Endothelial cell of umbilical vein (primary cell): ENCODE measurements around the gene BTG2. TPM values are rescaled to one million over a fixed set of nuclear protein-coding genes. Genes with fewer than 3 reads are reported as not detected.

Experiments
- BruUV-seq: library from RNA; stranded (reverse); fragments of 400-500 nt; replicated peaks from 2 replicates; lab custom pipeline; 2021; lab: Mats Ljungman, UMichigan
- CTCF ChIA-PET: fragments of 300-600, 350-600 bp; sonication (Branson Sonifier 250); formaldehyde crosslinking; loops from one replicate; lab custom pipeline; 2021; ENCODE audit warnings: antibody characterized with exemption, inconsistent platforms; lab: Charles Lee
- POLR2A ChIA-PET: fragments of 300-600, 350-600 bp; sonication (Branson Sonifier 250); formaldehyde crosslinking; loops from one replicate; lab custom pipeline; 2021; ENCODE audit warnings: antibody characterized with exemption, inconsistent platforms; lab: Charles Lee
- DNase-seq: peaks from one replicate; pipeline ENCODE4 v3.0.0-alpha.2; 2011; ENCODE audit warnings: low read depth, low spot score
- FAIRE-seq: peaks from 2 replicates; lab custom pipeline; 2011; peaks lifted over from hg19 to GRCh38; lab: Jason Lieb, UNC
- H2AFZ ChIP-seq: 2 replicates; pipeline ENCODE4 v1.6.0; 2012; ENCODE audit warnings: low read depth, low read length, control low read depth, inconsistent platforms
- H3K27ac ChIP-seq: 2 replicates; pipeline ENCODE4 v1.5.1; 2011; ENCODE audit warnings: low read depth, mild to moderate bottlenecking, control low read depth, low read length, moderate library complexity; ENCODE audit not compliant: insufficient read depth
- H3K27me3 ChIP-seq, 2 experiments: 2 replicates each; pipeline versions ENCODE4 v1.6.0 to v1.6.1; 2011; ENCODE audit warnings: low read length in 2 of 2, mixed read lengths in 1 of 2; ENCODE audit not compliant: control insufficient read depth in 2 of 2, insufficient read depth in 2 of 2
- H3K36me3 ChIP-seq, 2 experiments: 2 replicates in 1 of 2; 3 replicates in 1 of 2; pipeline ENCODE4 v1.5.1; 2011; ENCODE audit warnings: low read length in 2 of 2, mild to moderate bottlenecking in 1 of 2, moderate library complexity in 1 of 2; ENCODE audit not compliant: control insufficient read depth in 2 of 2, insufficient read depth in 2 of 2; ENCODE audit errors: extremely low read depth in 1 of 2
- H3K4me1 ChIP-seq: 3 replicates; pipeline ENCODE4 v1.5.1; 2011; ENCODE audit warnings: mild to moderate bottlenecking, low read length; ENCODE audit not compliant: control insufficient read depth, insufficient read depth; ENCODE audit errors: extremely low read depth
- H3K4me2 ChIP-seq: 2 replicates; pipeline ENCODE4 v1.6.1; 2011; ENCODE audit warnings: low read length, control low read depth, mixed read lengths; ENCODE audit not compliant: insufficient read depth
- H3K4me3 ChIP-seq, 3 experiments: fragments of 200-600 bp in 1 of 3; sonication (generic), shearing (Covaris generic) in 1 of 3; replicated peaks in 1 of 3; 2 replicates each; pipeline ENCODE4 v1.5.1; 2011 to 2016; ENCODE audit warnings: control low read depth in 3 of 3, low read length in 3 of 3, mild to moderate bottlenecking in 2 of 3, inconsistent platforms in 1 of 3, low read depth in 1 of 3, moderate library complexity in 1 of 3; ENCODE audit not compliant: insufficient read depth in 1 of 3
- H3K79me2 ChIP-seq: 2 replicates; pipeline ENCODE4 v1.6.0; 2012; ENCODE audit warnings: low read length, inconsistent platforms; ENCODE audit not compliant: control insufficient read depth, insufficient read depth
- H3K9ac ChIP-seq: replicated peaks from 2 replicates; pipeline ENCODE3; 2011; ENCODE audit warnings: low read length, control low read depth; ENCODE audit not compliant: insufficient read depth; ENCODE audit errors: extremely low read depth
- H3K9me1 ChIP-seq: replicated peaks from 3 replicates; pipeline ENCODE4 v1.6.0; 2011; ENCODE audit warnings: mild to moderate bottlenecking, low read length; ENCODE audit not compliant: control insufficient read depth, insufficient read depth; ENCODE audit errors: extremely low read depth
- H3K9me3 ChIP-seq: replicated peaks from 2 replicates; pipeline ENCODE4 v1.5.1; 2012; ENCODE audit warnings: low read length, inconsistent platforms; ENCODE audit not compliant: control insufficient read depth, insufficient read depth
- H4K20me1 ChIP-seq: replicated peaks from 2 replicates; pipeline ENCODE3; 2011; ENCODE audit warnings: mild to moderate bottlenecking, low read length; ENCODE audit not compliant: control insufficient read depth, insufficient read depth; ENCODE audit errors: extremely low read depth
- EZH2 ChIP-seq: IDR thresholded peaks from 2 replicates; pipeline ENCODE4 v1.6.1; 2012; ENCODE audit warnings: borderline replicate concordance, low read depth, mild to moderate bottlenecking, moderate library complexity, low read length, inconsistent platforms; ENCODE audit not compliant: severe bottlenecking
- FOS ChIP-seq: IDR thresholded peaks from 2 replicates; pipeline ENCODE4 v1.6.1; 2011; ENCODE audit warnings: mild to moderate bottlenecking, low read length, moderate library complexity, borderline replicate concordance; ENCODE audit not compliant: insufficient read depth
- GATA2 ChIP-seq: IDR thresholded peaks from 2 replicates; pipeline ENCODE4 v1.7.0; 2011; ENCODE audit warnings: low read depth, mild to moderate bottlenecking, moderate library complexity, mixed read lengths, low read length; ENCODE audit not compliant: insufficient read length, insufficient read depth
- JUN ChIP-seq: IDR thresholded peaks from 2 replicates; pipeline ENCODE4 v1.6.1; 2011; ENCODE audit warnings: borderline replicate concordance, low read depth; ENCODE audit not compliant: insufficient read length, insufficient read depth
- MYC ChIP-seq: IDR thresholded peaks from one replicate; pipeline ENCODE4 v1.6.1; 2011; ENCODE audit warnings: mild to moderate bottlenecking, low read depth, low read length
- POLR2A ChIP-seq: IDR thresholded peaks from 2 replicates; pipeline ENCODE4 v1.6.1; 2012; ENCODE audit warnings: low read depth, mild to moderate bottlenecking, control low read depth, low read length
- POLR2AphosphoS5 ChIP-seq: IDR thresholded peaks from 2 replicates; pipeline ENCODE4 v1.6.1; 2012; ENCODE audit warnings: low read depth, mild to moderate bottlenecking, control low read depth, low read length, moderate library complexity; ENCODE audit not compliant: insufficient read depth
- dilution Hi-C: fragments of 300-500 bp; cut with MboI; formaldehyde crosslinking; loops from one replicate; pipeline ENCODE4 v1.15.0; 2019; ENCODE audit warnings: low sequenced_read_pairs; ENCODE audit not compliant: extremely low pct_ligation_motif_present
- intact Hi-C: fragments of 100-400 bp; cut with micrococcal nuclease; formaldehyde crosslinking; loops from one replicate; pipeline ENCODE4 v1.10.0; 2022
- polyA plus RNA-seq, 4 experiments: library from polyadenylated mRNA; depleted of rRNA in 3 of 4; stranded (reverse) in 3 of 4; unstranded in 1 of 4; fragments of >200 nt; gene quantifications; 2 replicates each; pipeline versions ENCODE4 v1.2.1 to v1.2.3, GENCODE V29; 2011 to 2012; ENCODE audit warnings: missing spikeins in 1 of 4
- total RNA-seq: library from RNA; stranded (reverse); gene quantifications from 2 replicates; pipeline ENCODE4 v1.2.3, GENCODE V29; 2021
- TF ChIP-seq, protein P1 (sequence below), 2 donors: IDR thresholded peaks; 1 replicate in 1 of 2; 2 replicates in 1 of 2; pipeline ENCODE4 v1.5.1; 2011; ENCODE audit warnings: low read length in 2 of 2, mild to moderate bottlenecking in 2 of 2, moderate library complexity in 2 of 2, control low read depth in 1 of 2, inconsistent platforms in 1 of 2, low read depth in 1 of 2; ENCODE audit not compliant: insufficient read depth in 1 of 2; ENCODE audit errors: extremely low read depth in 1 of 2
- TF ChIP-seq, protein P2 (sequence below): IDR thresholded peaks from 2 replicates; pipeline ENCODE4 v1.6.1; 2011; ENCODE audit not compliant: insufficient read depth, insufficient read length

The BTG2 gene
- total and polyA plus RNA-seq, 2 donors (not counting 3 experiments of a cell fraction or from before 2014, with no cell fraction given), result 35.6 to 50.1 TPM

GRCh38 chr1:203267912-203268311, 37.4 kb upstream of the BTG2 start:
- no peak for TF ChIP-seq POLR2AphosphoS5
- TF ChIP-seq, protein P1, sequence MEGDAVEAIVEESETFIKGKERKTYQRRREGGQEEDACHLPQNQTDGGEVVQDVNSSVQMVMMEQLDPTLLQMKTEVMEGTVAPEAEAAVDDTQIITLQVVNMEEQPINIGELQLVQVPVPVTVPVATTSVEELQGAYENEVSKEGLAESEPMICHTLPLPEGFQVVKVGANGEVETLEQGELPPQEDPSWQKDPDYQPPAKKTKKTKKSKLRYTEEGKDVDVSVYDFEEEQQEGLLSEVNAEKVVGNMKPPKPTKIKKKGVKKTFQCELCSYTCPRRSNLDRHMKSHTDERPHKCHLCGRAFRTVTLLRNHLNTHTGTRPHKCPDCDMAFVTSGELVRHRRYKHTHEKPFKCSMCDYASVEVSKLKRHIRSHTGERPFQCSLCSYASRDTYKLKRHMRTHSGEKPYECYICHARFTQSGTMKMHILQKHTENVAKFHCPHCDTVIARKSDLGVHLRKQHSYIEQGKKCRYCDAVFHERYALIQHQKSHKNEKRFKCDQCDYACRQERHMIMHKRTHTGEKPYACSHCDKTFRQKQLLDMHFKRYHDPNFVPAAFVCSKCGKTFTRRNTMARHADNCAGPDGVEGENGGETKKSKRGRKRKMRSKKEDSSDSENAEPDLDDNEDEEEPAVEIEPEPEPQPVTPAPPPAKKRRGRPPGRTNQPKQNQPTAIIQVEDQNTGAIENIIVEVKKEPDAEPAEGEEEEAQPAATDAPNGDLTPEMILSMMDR (IDR thresholded peaks at IDR 0.05; ENCODE audit: extremely low read depth in 1 of 2, insufficient read depth in 1 of 2, low read depth in 1 of 2, low read length in 2 of 2), result no peak
- TF ChIP-seq, protein P2, sequence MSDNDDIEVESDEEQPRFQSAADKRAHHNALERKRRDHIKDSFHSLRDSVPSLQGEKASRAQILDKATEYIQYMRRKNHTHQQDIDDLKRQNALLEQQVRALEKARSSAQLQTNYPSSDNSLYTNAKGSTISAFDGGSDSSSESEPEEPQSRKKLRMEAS, result no peak
- no peak for TF ChIP-seq GATA2
- TF ChIP-seq FOS, result no peak
- no peak for TF ChIP-seq EZH2
- TF ChIP-seq JUN, result no peak
- no peak for TF ChIP-seq POLR2A
- no peak for TF ChIP-seq MYC
- ChIA-PET CTCF (interaction anchor here (0.6 to 19.8 kb wide), 80 partner anchors 7 to 480 kb away, joined by 3 to 1014 read pairs (median 5); partner anchors contain the start of genes BTG2, FMOD, MYOG and PPFIA4), POLR2A (interaction anchor here (0.9 kb wide), 1 partner anchor 37 kb away, joined by 3 read pairs; no protein-coding TSS in a partner anchor)
- Histone ChIP-seq H3K79me2 (no peaks in the 10 kb centered on the region), H4K20me1 (no peaks in the 10 kb centered on the region), H3K4me3 (peak overlapping the region in 2 of 3 experiments; percentile 55 to 89), H3K27me3 (no peaks in the 10 kb centered on the region), H3K9me3 (no peaks in the 10 kb centered on the region), H2AFZ (peak overlapping the region; percentile 99), H3K4me2 (peak overlapping the region; percentile 94), H3K4me1 (peaks cover 4% of the 10 kb centered on the region), H3K9ac (peak overlapping the region; percentile 50), H3K9me1 (no peaks in the 10 kb centered on the region), H3K27ac (no peak overlapping the region), H3K36me3 (no peaks in the 10 kb centered on the region)
- FAIRE-seq (no peak), DNase-seq (no peak)
- intact Hi-C loops (loop anchor here (1.0 to 5.0 kb wide), 5 partner anchors 59 to 434 kb away; no protein-coding TSS in a partner anchor), dilution Hi-C loops (no loop called here)
- BruUV-seq, result no TSS peak
